ENCODE results near the gene TANGO2.

TANGO2 gene

GRCh38 chr22:20020533-20021195 is at the start of gene TANGO2:
TANGO2 (plus strand) TSS chr22:20021110; CDS start chr22:20036799, 15,689 bp downstream.
- peak; percentile 97 for DNase-seq

- no peak for DNase-seq
These were observed 49.4 kb upstream of the TANGO2 start for GRCh38 chr22:19971276-19972124.

- DNase-seq, result no peak
These were observed 48.7 kb upstream of the TANGO2 start for GRCh38 chr22:19972251-19972650.

GRCh38 chr22:19972652-19973550 is 48.0 kb upstream of the TANGO2 start:
- DNase-seq, result no peak

- DNase-seq, result no peak
These were observed 47.2 kb upstream of the TANGO2 start for GRCh38 chr22:19973551-19974267.

GRCh38 chr22:19974268-19974861 is 46.5 kb upstream of the TANGO2 start:
- no peak for DNase-seq

- DNase-seq, result no peak
These were observed 45.8 kb upstream of the TANGO2 start for GRCh38 chr22:19974935-19975706.

GRCh38 chr22:19975707-19976035 is 45.2 kb upstream of the TANGO2 start:
- no peak for DNase-seq

GRCh38 chr22:19976671-19977070 is 44.2 kb upstream of the TANGO2 start:
- no peak for DNase-seq

- no peak for DNase-seq
These were observed 43.3 kb upstream of the TANGO2 start for GRCh38 chr22:19977296-19978243.

- DNase-seq, result no peak
These were observed 42.2 kb upstream of the TANGO2 start for GRCh38 chr22:19978748-19979147.

GRCh38 chr22:19979712-19980493 is 41.0 kb upstream of the TANGO2 start:
- DNase-seq, result no peak

- no peak for DNase-seq
These were observed 40.1 kb upstream of the TANGO2 start for GRCh38 chr22:19980766-19981165.

GRCh38 chr22:19981171-19981960 is 39.5 kb upstream of the TANGO2 start:
- DNase-seq, result no peak

- no peak for DNase-seq
These were observed 38.7 kb upstream of the TANGO2 start for GRCh38 chr22:19981961-19982920.

GRCh38 chr22:19982991-19983578 is 37.8 kb upstream of the TANGO2 start:
- no peak for DNase-seq

- DNase-seq, result no peak
These were observed 37.2 kb upstream of the TANGO2 start for GRCh38 chr22:19983741-19984140.
